NCI-H69 (cell line): Measurements from ENCODE around the gene GPATCH4.
"Not testable (repeated sequence)": the region's sequence is repeated elsewhere in the genome, so short reads cannot be mapped to it uniquely, and the experiment has no call there.

Experiments used
- DNase-seq: peaks from one replicate; lab custom pipeline; 2025; lab: John Stamatoyannopoulos, UW

Gene GPATCH4

DNA sequence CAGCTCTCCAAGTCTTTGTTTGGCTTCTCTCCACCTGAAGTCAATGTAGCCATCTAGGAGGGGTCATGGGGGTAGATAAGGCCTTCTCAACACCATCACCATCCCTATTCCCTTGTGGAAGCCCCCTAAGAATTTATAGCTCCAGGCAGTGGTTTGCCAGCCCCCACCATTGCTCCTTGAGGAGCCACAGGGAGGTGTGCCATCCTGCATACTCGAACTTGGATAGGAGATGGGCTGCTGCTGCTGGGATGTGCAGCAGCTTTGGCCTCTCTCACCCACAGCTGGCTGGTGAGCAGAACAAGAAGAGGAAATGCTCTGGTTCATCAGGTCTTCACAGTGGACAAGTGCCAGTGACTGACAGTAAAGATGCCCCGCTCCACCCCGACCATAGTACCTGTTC lies 4.9 kb downstream of the GPATCH4 start:
- no peak for DNase-seq

DNA sequence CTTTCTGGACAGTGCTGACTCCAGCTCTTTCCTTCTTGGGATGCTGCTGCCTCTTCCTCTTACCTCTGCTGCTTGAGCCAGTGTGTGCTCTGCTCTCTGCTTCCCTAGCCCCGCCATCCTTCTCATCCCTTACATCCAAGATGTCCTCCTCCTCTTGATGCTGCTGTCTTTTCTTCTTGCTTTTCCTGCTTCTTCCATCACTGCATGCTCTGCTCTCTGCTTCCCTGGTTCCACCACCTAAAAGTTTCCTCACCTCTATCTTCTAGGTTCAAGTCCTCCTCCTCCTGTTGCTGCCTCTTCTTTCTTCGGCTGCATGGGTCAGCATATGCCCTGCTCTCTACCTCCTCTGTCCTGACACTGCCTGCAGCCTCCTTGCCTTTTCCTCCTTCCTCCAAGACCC lies 6.3 kb downstream of the GPATCH4 start:
- no peak for DNase-seq

DNA sequence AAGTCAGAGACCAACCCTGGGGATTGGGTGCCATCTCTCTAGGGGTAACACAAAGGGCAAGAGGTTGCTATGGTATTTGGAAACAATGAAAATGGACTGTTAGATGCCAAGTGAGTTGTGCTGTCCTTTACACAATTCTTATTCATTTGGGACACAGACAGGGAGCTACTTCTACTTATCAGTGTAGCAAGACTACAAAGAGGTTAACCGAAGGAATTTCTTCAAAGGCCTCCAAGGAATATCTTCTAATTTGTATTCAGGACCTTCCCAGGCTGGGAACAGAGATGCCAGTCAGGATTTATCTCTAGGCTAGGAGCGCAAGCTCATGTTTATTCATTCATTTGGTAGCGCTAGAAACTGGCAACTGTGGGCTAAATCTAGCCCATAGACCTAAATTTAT lies 7.1 kb downstream of the GPATCH4 start:
- DNase-seq = no peak

DNA sequence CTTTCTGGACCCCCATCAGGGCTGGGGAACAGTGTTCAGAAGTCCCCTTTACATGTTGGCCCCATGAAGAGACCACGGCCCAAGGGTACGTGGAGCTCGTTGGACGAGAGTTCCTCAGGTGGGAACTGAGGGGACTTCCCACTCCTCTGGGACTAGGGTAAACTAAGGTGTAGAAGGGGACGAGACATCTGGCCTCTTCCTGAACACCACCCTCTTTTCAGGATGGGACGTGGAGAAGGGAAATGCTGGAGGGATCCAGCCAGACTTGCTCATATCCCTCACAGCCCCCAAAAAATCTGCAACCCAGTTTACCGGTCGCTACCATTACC lies 7.7 kb downstream of the GPATCH4 start:
- no peak for DNase-seq

DNA sequence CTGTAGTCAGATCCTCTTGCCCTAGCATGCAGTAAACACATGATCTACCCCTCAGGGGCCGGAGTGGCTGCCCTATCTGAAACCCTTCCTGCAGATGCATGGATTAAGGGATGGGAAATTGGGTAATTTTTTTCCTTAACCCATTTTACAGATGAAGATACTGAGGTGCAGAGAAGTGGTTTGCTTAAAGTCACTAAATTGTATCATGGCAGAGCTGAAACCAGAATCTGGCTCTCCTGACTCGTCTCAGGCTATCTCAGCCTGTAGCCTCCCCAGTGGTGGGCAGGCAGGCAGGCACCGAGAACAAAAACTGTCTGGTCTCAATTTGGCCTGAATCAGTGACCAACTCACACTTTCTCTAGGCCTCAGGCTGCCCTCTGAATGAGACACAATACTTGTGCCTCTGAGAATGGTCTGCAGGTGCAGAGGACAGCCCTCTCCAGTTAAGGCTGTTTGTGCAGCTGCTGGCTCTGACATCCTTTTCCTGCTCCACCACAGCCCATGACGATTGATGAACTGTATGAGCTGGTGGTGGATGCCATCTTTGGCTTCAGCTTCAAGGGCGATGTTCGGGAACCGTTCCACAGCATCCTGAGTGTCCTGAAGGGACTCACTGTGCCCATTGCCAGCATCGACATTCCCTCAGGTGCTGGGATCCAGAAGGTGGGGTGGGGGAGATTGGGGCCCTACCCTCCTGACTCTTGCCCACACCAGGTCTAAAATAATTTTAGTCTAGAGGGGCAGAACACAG lies 8.2 kb downstream of the GPATCH4 start:
- DNase-seq = peak; percentile 36

DNA sequence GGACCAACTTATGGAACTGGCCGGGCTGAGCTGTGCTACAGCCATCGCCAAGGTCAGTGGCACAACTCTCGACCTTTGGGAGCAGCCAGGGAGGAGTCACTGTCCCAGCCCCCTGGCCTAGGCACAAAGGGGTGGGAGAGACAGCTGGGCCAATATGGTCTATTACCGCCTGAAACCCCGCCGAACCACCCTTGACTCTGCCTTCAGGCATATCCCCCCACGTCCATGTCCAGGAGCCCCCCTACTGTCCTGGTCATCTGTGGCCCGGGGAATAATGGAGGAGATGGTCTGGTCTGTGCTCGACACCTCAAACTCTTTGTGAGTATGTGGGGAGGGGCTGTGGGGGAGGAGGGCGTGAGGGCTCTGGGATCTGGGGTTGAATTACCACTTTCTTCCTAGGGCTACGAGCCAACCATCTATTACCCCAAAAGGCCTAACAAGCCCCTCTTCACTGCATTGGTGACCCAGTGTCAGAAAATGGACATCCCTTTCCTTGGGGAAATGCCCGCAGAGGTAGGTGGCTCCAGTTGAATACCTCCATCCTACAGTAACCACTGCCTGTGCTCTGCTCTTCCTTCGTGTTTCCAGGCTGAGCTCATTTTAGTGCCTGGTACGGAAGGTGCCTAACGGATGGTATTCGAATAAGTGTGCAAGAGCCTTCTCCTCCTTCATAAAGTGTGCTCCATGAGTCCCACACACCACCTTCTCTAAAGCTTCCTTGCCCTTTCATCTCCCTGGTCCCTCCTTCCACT lies 8.9 kb downstream of the GPATCH4 start:
- peak; percentile 42 for DNase-seq

DNA sequence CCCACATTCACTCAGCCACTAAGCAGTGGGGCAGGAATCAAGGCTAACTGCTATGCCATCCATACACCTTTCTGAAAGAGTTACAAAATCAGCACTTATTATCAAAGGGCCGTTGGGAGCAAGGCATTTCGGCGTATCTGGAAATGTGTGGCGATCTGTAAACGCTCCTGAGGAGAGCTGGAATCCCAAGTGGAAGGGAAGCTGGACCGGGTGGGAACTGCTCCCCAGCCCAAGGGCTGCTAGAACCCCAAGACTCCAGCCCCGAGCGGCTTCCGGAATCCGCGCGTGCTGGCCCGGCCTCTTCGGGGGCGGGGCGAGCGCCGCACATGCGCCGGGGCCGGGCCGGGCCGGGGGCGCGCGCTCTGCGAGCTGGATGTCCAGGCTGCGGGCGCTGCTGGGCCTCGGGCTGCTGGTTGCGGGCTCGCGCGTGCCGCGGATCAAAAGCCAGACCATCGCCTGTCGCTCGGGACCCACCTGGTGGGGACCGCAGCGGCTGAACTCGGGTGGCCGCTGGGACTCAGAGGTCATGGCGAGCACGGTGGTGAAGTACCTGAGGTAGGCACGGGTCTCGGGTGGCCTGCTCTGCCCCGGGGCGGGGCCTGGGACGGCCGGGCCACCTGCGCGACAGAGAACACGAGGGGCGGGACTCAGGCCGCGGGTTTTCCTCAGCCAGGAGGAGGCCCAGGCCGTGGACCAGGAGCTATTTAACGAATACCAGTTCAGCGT lies 9.7 kb downstream of the GPATCH4 start, which contains the start of gene NAXE:
NAXE (plus strand) TSS at position 345 of the 726 bp plus-strand sequence; CDS start at position 374, 29 bp downstream.
- DNase-seq = peak; percentile 90

DNA sequence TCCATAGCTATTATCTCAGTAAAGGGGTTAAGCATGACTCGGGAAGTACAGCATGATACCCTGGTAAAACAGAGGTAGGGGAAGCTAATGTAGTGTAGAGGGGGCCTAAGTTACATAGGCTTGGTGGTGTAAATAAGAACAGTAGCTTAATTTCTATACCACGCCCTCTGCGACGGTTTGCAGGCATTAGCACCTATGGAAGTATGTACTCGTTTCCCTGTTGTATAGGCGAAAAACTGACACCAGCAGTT lies 10.2 kb downstream of the GPATCH4 start:
- no peak for DNase-seq

DNA sequence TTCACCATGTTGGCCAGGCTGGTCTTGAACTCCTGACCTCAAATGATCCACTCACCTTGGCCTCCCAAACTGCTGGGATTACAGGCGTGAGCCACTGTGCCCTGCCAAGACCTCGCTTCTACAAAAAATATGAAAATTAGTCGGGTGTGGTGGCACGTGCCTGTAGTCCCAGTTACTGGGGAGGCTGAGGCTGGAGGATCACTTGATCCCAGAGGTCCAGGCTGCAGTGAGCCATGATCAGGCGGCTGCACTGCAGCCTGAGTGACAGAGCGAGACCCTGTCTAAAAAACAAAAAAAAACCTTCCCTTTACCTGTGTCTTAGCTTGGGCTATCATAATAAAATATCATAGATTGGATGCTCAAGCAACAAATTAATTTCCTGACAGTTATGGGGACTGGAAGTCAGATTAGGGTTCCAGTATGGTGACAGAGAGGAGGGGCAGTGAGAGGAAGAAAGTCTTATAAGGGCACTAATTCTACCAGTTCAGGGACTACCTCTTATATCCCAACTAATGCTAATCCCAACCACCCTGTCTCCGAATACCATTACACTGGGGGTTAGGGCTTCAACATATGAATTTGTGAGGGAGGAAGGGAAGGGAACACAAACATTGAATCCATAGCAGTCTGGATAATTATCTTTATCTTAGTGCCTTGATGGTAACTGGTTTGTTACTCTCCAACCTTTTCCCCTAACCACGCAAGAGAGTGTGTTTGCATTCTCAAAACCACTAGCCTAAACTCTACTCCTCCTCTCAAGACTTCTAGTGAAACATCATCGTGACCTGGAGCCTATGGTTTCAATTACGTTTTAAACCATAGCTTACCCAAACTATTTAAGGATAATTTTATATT lies 10.7 kb downstream of the GPATCH4 start:
- DNase-seq = no peak

DNA sequence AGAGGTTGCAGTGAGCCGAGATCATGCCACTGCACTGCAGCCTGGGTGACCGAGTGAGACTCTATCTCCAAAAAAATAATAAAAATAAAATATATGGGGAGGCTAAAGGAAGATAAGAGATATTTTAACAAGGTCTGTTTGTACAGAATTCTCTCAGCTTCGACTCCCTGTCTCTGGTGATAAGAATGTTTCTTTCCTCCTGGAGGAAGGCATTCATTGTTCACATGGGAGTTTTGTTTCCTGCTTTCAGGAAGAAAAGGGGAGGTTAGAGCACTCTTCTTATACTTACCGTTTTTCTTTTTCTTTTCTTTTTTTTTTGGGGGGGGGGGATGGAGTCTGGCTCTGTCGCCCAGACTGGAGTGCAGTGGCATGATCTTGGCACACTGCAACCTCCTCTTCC lies 11.7 kb downstream of the GPATCH4 start:
- DNase-seq = no peak

DNA sequence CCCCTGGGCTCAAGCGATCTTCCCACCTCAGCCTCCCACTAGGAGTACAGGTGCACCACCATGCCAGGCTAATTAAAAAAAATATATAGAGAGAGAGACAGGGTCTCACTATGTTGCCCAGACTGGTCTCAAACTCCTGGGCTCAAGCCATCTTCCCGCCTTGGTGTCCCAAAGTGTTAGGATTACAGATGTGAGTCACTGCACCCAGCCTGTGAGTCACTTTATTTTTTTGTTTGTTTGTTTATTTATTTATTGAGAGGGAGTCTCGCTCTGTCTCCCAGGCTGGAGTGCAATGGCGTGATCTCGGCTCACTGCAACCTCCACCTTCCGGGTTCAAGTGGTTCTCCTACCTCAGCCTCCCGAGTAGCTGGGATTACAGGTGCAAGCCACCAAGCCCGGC lies 13.4 kb downstream of the GPATCH4 start:
- not testable (repeated sequence) for DNase-seq

DNA sequence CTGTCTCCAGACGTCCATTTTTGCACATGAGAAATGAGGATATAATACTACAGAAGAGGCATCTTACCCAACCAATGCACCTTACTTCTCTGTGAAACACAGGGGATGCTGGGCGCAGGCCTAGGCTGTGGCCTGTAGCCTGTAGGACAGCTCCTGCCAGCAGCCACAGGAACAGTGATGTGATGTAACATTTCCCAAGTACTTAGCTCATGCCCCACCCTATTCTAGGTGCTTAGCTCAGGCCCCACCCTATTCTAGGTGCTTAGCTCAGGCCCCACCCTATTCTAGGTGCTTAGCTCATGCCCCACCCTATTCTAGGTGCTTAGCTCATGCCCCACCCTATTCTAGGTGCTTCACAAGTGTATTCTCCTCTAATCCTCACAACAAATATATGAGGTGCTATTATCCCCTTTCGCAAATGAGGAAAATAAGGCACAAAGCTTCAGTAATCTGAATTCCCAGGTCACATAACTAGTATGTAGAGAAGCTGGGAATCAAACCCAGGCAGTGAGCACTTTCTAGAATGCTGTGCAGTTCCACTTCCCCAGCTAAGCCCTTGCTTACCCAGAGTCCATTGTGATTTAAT lies 14.3 kb downstream of the GPATCH4 start:
- DNase-seq = no peak

DNA sequence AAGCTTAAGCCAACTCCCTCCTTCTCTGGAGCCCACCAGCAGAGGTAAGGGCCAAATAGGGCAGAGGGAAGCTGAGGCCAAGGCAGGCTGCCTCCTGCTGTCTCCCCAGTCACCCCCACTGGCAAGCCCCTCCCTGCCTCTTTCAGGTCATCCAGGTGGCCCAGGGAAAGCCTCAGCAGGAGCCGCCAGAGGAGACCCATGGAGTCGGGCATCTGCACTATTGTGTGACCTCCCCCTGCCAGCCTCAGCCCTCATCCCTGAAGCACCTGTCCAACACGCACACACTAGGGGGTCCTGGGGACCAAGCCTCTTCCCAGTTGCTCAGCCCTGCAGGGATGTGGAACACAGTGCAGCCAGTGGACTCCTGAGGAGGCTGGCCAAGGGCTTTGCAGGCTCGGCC lies 15.0 kb downstream of the GPATCH4 start:
- DNase-seq = peak; percentile 15

DNA sequence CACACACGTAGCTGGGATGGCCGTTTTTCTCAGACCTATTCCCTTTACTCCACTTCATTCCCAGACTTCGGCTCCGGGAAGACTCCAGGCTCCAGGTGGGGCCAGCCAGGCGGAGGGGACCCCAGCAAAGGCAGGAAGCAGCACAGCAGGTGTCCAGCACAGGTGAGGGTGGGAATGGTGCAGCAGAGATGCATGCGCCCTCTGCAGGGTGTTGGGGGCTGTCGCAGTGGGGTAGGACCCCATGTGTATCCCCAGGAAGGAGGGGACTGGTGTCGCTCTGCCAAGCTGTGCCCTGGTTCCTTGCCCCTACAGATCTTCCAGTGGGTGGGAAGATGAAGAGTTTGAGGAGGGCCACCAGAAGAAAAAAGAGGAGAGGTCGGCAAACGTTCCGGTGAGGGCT lies 16.5 kb downstream of the GPATCH4 start:
- peak; percentile 77 for DNase-seq

DNA sequence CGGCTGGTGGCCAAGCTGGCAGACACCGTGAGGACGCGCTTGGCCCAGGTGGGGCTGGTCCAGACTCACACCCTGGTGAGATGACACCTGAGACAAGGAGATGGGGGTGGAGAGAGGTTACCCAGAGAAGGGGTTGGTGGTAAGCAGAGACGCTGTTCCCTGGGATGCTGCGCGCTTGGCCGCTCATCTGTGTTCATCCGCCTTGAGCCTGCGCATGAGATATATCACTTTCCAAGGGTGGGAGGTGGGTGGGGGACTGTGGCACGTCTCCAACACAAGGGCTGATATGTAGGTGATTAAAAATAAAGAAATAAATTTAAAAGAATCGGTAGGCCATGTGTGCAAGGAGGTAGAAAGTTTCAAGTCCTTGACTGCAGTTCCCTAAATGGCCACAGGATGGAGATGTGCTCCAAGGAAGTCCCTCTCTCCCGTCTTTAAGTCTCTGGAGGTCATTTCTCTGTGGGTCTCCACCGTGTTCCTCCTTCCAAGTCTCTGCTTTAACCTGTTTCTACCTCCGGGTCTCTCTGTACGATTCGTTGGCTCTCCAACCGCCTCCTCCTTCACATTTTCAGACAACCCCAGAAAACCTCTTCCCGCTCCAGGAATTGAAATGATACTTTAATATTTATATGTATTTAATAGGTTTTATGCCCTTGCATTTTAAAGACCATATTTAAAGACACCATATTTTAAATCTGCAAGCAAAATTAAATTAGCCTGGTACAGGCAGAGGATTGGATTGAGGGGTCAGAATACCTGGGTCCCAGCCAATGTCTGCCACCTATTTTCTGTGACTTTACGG lies 17.3 kb downstream of the GPATCH4 start:
- DNase-seq = peak; percentile 89

DNA sequence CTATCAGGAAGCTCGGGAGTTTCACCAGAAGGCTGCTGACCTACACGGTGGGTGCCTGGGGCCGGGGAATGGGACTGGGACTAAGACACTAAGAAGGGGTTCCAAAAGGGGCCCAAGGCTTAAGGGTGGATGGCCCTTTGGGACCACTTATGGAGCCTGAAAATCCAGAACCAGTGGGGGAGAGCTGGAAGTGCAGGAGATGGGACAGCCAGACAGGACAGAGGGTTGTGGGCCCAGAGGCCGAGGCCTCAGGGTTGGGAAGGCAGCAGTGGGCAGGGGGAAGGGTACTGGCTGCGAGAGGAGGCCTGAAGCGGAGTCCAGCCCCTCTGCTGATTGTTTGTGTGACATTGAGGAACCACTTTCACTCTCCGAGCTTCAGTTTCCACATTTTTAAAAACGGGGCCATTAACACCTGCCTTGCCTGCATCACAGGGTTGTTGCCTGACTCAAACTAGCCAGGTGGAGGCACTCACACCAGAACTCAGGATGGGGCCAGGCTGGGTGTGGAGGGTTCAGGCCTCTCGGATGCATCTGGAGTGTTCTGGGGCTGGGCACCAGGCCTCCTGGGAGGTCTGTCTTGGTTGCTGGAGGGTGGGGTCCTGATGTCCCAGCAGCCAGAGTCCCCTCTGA lies 18.8 kb downstream of the GPATCH4 start:
- DNase-seq = no peak

DNA sequence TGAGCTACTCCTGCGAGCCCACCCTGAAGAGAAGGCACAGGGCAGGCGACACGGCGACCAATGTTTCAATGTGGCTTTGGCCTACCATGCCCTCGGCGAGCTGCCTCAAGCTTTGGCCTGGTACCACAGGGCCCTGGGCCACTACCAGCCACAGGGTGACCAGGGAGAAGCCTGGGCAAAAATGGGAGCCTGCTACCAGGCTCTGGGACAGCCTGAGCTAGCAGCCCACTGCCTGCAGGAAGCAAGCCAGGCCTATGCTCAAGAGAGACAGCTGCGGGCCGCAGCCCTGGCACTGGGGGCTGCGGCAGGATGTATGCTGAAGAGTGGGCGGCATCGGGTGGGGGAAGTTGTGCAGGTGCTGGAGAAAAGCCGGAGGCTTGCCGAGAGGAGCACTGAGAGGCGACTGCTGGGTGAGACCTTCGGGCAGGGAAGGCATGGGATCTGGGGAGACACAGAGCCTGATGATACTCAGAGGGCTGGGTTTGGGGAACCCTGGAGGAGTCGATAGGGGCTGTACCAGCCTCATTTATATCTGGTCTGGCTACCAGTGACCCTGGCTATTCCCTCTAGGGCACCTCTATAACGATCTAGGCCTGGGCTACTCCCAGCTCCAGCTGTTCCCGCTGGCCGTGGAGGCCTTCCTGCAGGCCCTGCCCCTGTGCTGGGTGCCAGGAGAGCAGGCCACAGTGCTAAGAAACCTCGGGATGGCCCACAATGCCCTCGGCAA lies 19.5 kb downstream of the GPATCH4 start:
- no peak for DNase-seq

DNA sequence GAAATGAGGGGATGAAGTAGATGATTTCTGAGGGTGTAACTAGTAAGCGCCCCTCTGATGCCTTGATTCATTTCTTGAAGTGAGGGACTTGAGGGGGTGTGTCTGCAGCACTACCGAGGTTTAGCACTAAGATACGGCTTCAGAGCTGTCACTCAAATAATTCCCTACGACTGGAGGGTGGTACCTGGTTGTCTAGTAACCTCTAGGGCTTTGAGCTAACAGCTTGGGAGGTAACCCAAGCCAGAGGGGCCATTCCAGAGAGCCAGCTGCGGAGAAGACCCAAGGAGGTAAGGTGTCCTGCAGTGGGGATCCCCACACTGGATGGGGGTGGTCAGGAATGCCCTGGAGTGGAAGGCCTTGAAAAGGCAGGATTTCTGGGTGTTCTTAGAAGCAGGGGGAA lies 21.8 kb downstream of the GPATCH4 start, which contains the start of gene TTC24:
TTC24 (plus strand) TSS at position 252 of the 400 bp plus-strand sequence. CDS start 1,642 bp downstream, outside the sequence.
- DNase-seq = peak; percentile 84

DNA sequence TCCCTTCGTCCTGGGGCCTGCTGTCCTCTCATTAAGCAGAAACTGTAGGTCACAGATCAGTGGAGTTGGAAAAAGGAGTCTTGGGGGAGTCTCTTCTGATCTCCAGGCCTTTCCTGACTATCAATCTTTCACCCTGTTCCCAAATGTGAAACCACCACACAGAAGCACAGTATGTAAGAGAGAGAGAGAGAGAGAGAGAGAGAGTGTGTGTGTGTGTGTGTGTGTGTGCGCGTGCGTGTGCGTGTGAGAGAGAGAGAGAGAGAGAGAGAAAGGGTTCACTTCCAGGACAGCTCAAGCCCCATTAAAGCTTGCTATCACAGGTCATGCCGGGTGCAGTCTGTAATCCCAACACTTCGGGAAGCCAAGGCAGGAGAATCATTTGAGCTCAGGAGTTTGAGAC lies 23.2 kb downstream of the GPATCH4 start:
- DNase-seq = peak; percentile 91

DNA sequence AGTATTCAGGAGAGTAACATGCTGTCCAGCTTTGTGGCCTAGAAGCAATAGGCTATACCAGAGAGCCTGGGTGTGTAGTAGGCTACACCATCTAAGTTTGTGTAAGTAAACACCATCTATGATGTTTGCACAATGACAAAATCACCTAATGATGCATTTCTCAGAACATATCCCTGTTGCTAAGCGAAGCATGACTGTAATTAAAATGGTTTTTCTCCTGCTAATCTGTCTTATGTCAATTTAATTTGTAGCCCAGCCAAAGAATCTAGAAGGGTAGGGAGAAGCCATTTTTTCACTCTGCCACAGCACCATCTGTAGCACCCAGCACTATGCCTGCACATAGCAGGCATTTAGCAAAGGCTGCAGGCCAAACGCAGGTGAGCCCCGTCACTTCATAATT lies 23.7 kb downstream of the GPATCH4 start:
- DNase-seq = peak; percentile 94
